ENCODE results near the gene TMEM196.

- TF ChIP-seq, protein P1, sequence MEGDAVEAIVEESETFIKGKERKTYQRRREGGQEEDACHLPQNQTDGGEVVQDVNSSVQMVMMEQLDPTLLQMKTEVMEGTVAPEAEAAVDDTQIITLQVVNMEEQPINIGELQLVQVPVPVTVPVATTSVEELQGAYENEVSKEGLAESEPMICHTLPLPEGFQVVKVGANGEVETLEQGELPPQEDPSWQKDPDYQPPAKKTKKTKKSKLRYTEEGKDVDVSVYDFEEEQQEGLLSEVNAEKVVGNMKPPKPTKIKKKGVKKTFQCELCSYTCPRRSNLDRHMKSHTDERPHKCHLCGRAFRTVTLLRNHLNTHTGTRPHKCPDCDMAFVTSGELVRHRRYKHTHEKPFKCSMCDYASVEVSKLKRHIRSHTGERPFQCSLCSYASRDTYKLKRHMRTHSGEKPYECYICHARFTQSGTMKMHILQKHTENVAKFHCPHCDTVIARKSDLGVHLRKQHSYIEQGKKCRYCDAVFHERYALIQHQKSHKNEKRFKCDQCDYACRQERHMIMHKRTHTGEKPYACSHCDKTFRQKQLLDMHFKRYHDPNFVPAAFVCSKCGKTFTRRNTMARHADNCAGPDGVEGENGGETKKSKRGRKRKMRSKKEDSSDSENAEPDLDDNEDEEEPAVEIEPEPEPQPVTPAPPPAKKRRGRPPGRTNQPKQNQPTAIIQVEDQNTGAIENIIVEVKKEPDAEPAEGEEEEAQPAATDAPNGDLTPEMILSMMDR (IDR thresholded peaks at IDR 0.05), result no peak
- no peak for TF ChIP-seq POLR2A (IDR thresholded peaks at IDR 0.05)
These were observed 97.6 kb downstream of the TMEM196 start for GRCh38 chr7:19675816-19676215.
